ENCODE data around the gene BTBD16. TPM values are rescaled to one million over a fixed set of nuclear protein-coding genes. Genes with fewer than 3 reads are reported as not detected.

The BTBD16 gene
- total RNA-seq, 1 experiment from 2014 or later = 0.35 TPM

DNA sequence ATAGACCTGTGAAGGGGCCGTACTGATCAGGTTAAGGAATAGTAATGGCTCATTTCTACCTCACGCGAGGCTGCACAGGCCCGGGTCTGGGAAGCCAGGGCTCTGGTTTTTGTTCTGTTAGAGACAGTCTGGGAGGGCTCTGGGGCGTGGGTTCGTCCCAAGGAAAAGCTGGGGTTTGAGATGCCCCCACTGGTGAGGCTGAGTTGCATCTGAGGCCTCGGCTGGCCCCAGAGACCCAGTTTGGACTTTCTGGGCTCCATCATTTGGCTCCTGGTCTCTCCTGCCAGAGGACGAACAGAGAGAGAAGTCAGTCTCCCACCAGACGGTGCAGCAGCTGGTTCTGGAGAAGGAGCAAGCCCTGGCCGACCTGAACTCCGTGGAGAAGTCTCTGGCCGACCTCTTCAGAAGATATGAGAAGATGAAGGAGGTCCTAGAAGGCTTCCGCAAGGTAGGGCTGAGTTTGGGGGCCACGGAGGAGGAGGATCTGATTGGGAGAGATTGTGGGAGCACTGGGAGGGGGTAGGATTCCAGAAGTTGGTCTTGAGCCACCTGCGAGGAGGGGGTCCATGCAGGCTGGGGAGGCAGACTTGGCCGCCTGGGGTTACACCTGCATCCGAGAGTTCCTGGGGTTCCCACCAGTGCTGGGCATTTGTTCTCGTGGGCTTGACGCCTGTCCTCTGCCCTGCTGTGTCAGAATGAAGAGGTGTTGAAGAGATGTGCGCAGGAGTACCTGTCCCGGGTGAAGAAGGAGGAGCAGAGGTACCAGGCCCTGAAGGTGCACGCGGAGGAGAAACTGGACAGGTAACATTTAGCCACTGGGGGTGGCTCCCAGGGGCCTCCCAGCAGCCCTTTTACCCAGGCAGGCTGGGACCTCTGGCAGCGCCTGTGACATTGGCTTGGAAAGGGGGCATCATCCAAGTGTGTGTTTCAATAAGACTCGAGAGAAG is 22.5 kb upstream of the BTBD16 start:
- no peak overlapping the region for H3K4me3 Mint-ChIP-seq (ENCODE audit: low read depth, unreplicated experiment)
- H3K9me3 Mint-ChIP-seq (ENCODE audit: low read depth, unreplicated experiment) = no peaks in the 10 kb centered on the region
- no peak overlapping the region for H3K27ac Mint-ChIP-seq (ENCODE audit: unreplicated experiment)
- no peak for DNase-seq
- CTCF ChIA-PET = no interaction called here
- no TSS peak for BruUV-seq (replicated peaks)
- H3K4me1 Mint-ChIP-seq (ENCODE audit: low read depth, unreplicated experiment) = no peaks in the 10 kb centered on the region
- intact Hi-C loops (cut with micrococcal nuclease; ENCODE audit: unreplicated experiment) = no loop called here
- H3K27me3 Mint-ChIP-seq (ENCODE audit: unreplicated experiment) = no peaks in the 10 kb centered on the region
- peaks cover 5% of the 10 kb centered on the region for H3K36me3 Mint-ChIP-seq (ENCODE audit: insufficient read depth, unreplicated experiment)
- TF ChIP-seq, protein P1, sequence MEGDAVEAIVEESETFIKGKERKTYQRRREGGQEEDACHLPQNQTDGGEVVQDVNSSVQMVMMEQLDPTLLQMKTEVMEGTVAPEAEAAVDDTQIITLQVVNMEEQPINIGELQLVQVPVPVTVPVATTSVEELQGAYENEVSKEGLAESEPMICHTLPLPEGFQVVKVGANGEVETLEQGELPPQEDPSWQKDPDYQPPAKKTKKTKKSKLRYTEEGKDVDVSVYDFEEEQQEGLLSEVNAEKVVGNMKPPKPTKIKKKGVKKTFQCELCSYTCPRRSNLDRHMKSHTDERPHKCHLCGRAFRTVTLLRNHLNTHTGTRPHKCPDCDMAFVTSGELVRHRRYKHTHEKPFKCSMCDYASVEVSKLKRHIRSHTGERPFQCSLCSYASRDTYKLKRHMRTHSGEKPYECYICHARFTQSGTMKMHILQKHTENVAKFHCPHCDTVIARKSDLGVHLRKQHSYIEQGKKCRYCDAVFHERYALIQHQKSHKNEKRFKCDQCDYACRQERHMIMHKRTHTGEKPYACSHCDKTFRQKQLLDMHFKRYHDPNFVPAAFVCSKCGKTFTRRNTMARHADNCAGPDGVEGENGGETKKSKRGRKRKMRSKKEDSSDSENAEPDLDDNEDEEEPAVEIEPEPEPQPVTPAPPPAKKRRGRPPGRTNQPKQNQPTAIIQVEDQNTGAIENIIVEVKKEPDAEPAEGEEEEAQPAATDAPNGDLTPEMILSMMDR (IDR thresholded peaks at IDR 0.05; ENCODE audit: unreplicated experiment) = no peak

GRCh38 chr10:122249303-122249850 is 21.7 kb upstream of the BTBD16 start:
- Mint-ChIP-seq H3K36me3 (ENCODE audit: insufficient read depth, unreplicated experiment) (peaks cover 5% of the 10 kb centered on the region), H3K4me3 (ENCODE audit: low read depth, unreplicated experiment) (no peak overlapping the region), H3K27ac (ENCODE audit: unreplicated experiment) (no peak overlapping the region), H3K4me1 (ENCODE audit: low read depth, unreplicated experiment) (no peaks in the 10 kb centered on the region), H3K9me3 (ENCODE audit: low read depth, unreplicated experiment) (no peaks in the 10 kb centered on the region), H3K27me3 (ENCODE audit: unreplicated experiment) (no peaks in the 10 kb centered on the region)
- TF ChIP-seq, protein P1 (IDR thresholded peaks at IDR 0.05; ENCODE audit: unreplicated experiment) = no peak
- no TSS peak for BruUV-seq (replicated peaks)
- intact Hi-C loops (cut with micrococcal nuclease; ENCODE audit: unreplicated experiment) = no loop called here
- DNase-seq = no peak
- CTCF ChIA-PET = no interaction called here

- TF ChIP-seq, protein P1 (IDR thresholded peaks at IDR 0.05; ENCODE audit: unreplicated experiment) = no peak
- no peaks in the 10 kb centered on the region for H3K9me3 Mint-ChIP-seq (ENCODE audit: low read depth, unreplicated experiment)
- BruUV-seq (replicated peaks) = no TSS peak
Observed at GRCh38 chr10:122249991-122250750, 20.9 kb upstream of the BTBD16 start.

GRCh38 chr10:122251459-122252255 is 19.4 kb upstream of the BTBD16 start:
- H3K27me3 Mint-ChIP-seq (ENCODE audit: unreplicated experiment) = no peaks in the 10 kb centered on the region
- no peak for DNase-seq
- no peaks in the 10 kb centered on the region for H3K4me1 Mint-ChIP-seq (ENCODE audit: low read depth, unreplicated experiment)
- TF ChIP-seq, protein P1 (IDR thresholded peaks at IDR 0.05; ENCODE audit: unreplicated experiment) = no peak
- no peak overlapping the region for H3K27ac Mint-ChIP-seq (ENCODE audit: unreplicated experiment)
- CTCF ChIA-PET = interaction anchor here (0.7 kb wide), 1 partner anchor 19 kb away, joined by 4 read pairs; the partner anchor contains the start of gene BTBD16
- H3K36me3 Mint-ChIP-seq (ENCODE audit: insufficient read depth, unreplicated experiment) = peaks cover 5% of the 10 kb centered on the region
- no peaks in the 10 kb centered on the region for H3K9me3 Mint-ChIP-seq (ENCODE audit: low read depth, unreplicated experiment)
- BruUV-seq (replicated peaks) = no TSS peak
- no peak overlapping the region for H3K4me3 Mint-ChIP-seq (ENCODE audit: low read depth, unreplicated experiment)
- intact Hi-C loops (cut with micrococcal nuclease; ENCODE audit: unreplicated experiment) = no loop called here

More at GRCh38 chr10:122249991-122250750, 20.9 kb upstream of the BTBD16 start:
- DNase-seq = no peak
- intact Hi-C loops (cut with micrococcal nuclease; ENCODE audit: unreplicated experiment) = no loop called here
- Mint-ChIP-seq H3K4me1 (ENCODE audit: low read depth, unreplicated experiment) (no peaks in the 10 kb centered on the region), H3K4me3 (ENCODE audit: low read depth, unreplicated experiment) (no peak overlapping the region), H3K27me3 (ENCODE audit: unreplicated experiment) (no peaks in the 10 kb centered on the region), H3K27ac (ENCODE audit: unreplicated experiment) (no peak overlapping the region), H3K36me3 (ENCODE audit: insufficient read depth, unreplicated experiment) (peaks cover 5% of the 10 kb centered on the region)
- CTCF ChIA-PET = no interaction called here

Data from Calu3 (cell line).